Gastroesophageal sphincter (tissue), 4 donors: Measurements from ENCODE around the gene ULK4. TPM values are rescaled to one million over a fixed set of nuclear protein-coding genes. Genes with fewer than 3 reads are reported as not detected.

Source experiments
- ATAC-seq: fragments of 150-250 bp; one replicate; pipeline ENCODE4 v1.9.1; 2016; ENCODE audit warnings: mild to moderate bottlenecking, moderate library complexity
- H3K27ac ChIP-seq, 4 donors: fragments of 200-600 bp; sonication (generic) in 3 of 4; 1 replicate in 3 of 4; 2 replicates in 1 of 4; pipeline ENCODE4 v1.5.1; 2016 to 2019
- H3K27me3 ChIP-seq: fragments of 200-600 bp; sonication (generic); one replicate; pipeline ENCODE4 v1.5.1; 2019
- H3K36me3 ChIP-seq, 2 donors: fragments of 200-600 bp; sonication (generic); one replicate each; pipeline ENCODE4 v1.5.1; 2019; ENCODE audit warnings: control low read depth in 1 of 2
- H3K4me1 ChIP-seq, 3 donors: fragments of 200-600 bp; sonication (generic); 1 replicate in 2 of 3; 2 replicates in 1 of 3; pipeline ENCODE4 v1.5.1; 2016 to 2019; ENCODE audit warnings: control low read depth in 2 of 3
- H3K4me3 ChIP-seq, 2 donors: fragments of 200-600 bp; sonication (generic); one replicate each; pipeline ENCODE4 v1.5.1; 2019; ENCODE audit warnings: mild to moderate bottlenecking in 1 of 2, moderate library complexity in 1 of 2
- H3K9me3 ChIP-seq, 3 donors: fragments of 200-600 bp; sonication (generic); one replicate each; pipeline ENCODE4 v1.5.1; 2017 to 2019; ENCODE audit warnings: control low read depth in 2 of 3
- CTCF ChIP-seq, 4 experiments: fragments of 200-600 bp in 2 of 4; fragments of 450-650 bp in 2 of 4; sonication (generic) in 1 of 4; IDR thresholded peaks; one replicate each; pipeline ENCODE4 v1.5.1; 2017 to 2019; ENCODE audit warnings: antibody characterized with exemption in 4 of 4, mild to moderate bottlenecking in 2 of 4, moderate library complexity in 2 of 4
- EP300 ChIP-seq: sonication (generic); formaldehyde crosslinking; IDR thresholded peaks from one replicate; pipeline ENCODE4 v1.6.1; 2017; ENCODE audit warnings: antibody characterized with exemption, mild to moderate bottlenecking
- POLR2A ChIP-seq, 2 donors: fragments of 450-650 bp; IDR thresholded peaks; one replicate each; pipeline ENCODE4 v1.6.1; 2017; ENCODE audit warnings: antibody characterized with exemption in 2 of 2, mild to moderate bottlenecking in 2 of 2, moderate library complexity in 1 of 2
- POLR2AphosphoS5 ChIP-seq: sonication (generic); formaldehyde crosslinking; IDR thresholded peaks from one replicate; pipeline ENCODE4 v1.6.1; 2017; ENCODE audit warnings: antibody characterized with exemption
- WGBS, 2 donors: methylation state at CpG; one replicate each; pipeline ENCODE4 v1.1.5; 2018; ENCODE audit warnings: low coverage in 1 of 2; 5-methylcytosine and 5-hydroxymethylcytosine counted together
- total RNA-seq, 4 donors: library from RNA; depleted of rRNA; stranded (reverse); fragments of >200 nt; gene quantifications; one replicate each; pipeline ENCODE4 v1.1.0, GENCODE V29; 2016

The ULK4 gene
- total RNA-seq, 4 donors from 2014 or later: 3.8 to 15.4 (median 8.8) TPM

GRCh38 chr3:41963823-41964222 is 1.9 kb upstream of the ULK4 start:
- ATAC-seq: no peak
- no peak for TF ChIP-seq EP300
- no peak for TF ChIP-seq POLR2AphosphoS5
- no peak for TF ChIP-seq POLR2A (IDR thresholded peaks at IDR 0.05)
- no peak for TF ChIP-seq CTCF (IDR thresholded peaks at IDR 0.05)
- WGBS, 2 donors: 91 to 95% methylated on average over 3 to 8 of the region's 10 CpGs
- no peak overlapping the region for H3K4me3 ChIP-seq
- peaks cover 0 to 19% (median 5%) of the 10 kb centered on the region in 3 donors for H3K4me1 ChIP-seq
- H3K27me3 ChIP-seq: no peaks in the 10 kb centered on the region
- H3K27ac ChIP-seq: no peak overlapping the region
- H3K9me3 ChIP-seq: no peaks in the 10 kb centered on the region
- no peaks in the 10 kb centered on the region for H3K36me3 ChIP-seq

- Histone ChIP-seq H3K36me3 (no peaks in the 10 kb centered on the region), H3K27me3 (no peaks in the 10 kb centered on the region), H3K9me3 (no peaks in the 10 kb centered on the region), H3K4me1 (peaks cover 0 to 19% (median 5%) of the 10 kb centered on the region in 3 donors), H3K4me3 (peak overlapping the region; percentile 58 to 74), H3K27ac (peak overlapping the region; percentile 24 to 89 (median 87))
- TF ChIP-seq CTCF (IDR thresholded peaks at IDR 0.05) (peak in 1 of 4 experiments; percentile 6), EP300 (no peak)
- ATAC-seq: peak; percentile 9
- WGBS, 2 donors: 1 to 22% methylated on average over 2 to 11 of the region's 45 CpGs
Measured at GRCh38 chr3:41960826-41961750, 815 bp downstream of the ULK4 start.

GRCh38 chr3:41956574-41956973 is 5.3 kb downstream of the ULK4 start:
- peaks cover 0 to 9% of the 10 kb centered on the region in 2 donors for H3K36me3 ChIP-seq
- H3K4me1 ChIP-seq: peaks cover 0 to 13% (median 5%) of the 10 kb centered on the region in 3 donors
- ATAC-seq: no peak
- H3K27me3 ChIP-seq: no peaks in the 10 kb centered on the region
- no peak for TF ChIP-seq EP300
- no peak for TF ChIP-seq CTCF (IDR thresholded peaks at IDR 0.05)
- no peak for TF ChIP-seq POLR2AphosphoS5
- no peak for TF ChIP-seq POLR2A (IDR thresholded peaks at IDR 0.05)
- H3K27ac ChIP-seq: no peak overlapping the region
- H3K9me3 ChIP-seq: no peaks in the 10 kb centered on the region
- no peak overlapping the region for H3K4me3 ChIP-seq

- TF ChIP-seq CTCF (IDR thresholded peaks at IDR 0.05) (no peak), POLR2A (IDR thresholded peaks at IDR 0.05) (no peak), EP300 (no peak), POLR2AphosphoS5 (no peak)
- no peak for ATAC-seq
- peaks cover 0 to 9% of the 10 kb centered on the region in 2 donors for H3K36me3 ChIP-seq
- H3K27ac ChIP-seq: no peak overlapping the region
- WGBS, 2 donors: 94 to 98% methylated on average over 11 to 12 of the region's 18 CpGs
- H3K9me3 ChIP-seq: no peaks in the 10 kb centered on the region
- peaks cover 0 to 2% (median 0%) of the 10 kb centered on the region in 3 donors for H3K4me1 ChIP-seq
- no peak overlapping the region for H3K4me3 ChIP-seq
- no peaks in the 10 kb centered on the region for H3K27me3 ChIP-seq
Measured at GRCh38 chr3:41955192-41955591, 6.7 kb downstream of the ULK4 start.
